K562 (cell line): ENCODE results near the gene CCDC71L.

Experiments used
- ATF1 ChIP-seq, 2 experiments: fragments of 450-650 bp in 1 of 2; IDR thresholded peaks; 2 replicates each; pipeline ENCODE4 v1.6.1; 2016; ENCODE audit warnings: missing compliant biosample characterization in 1 of 2, missing genetic modification characterization in 1 of 2
- ELF1 ChIP-seq: fragments of 200-800 bp; sonication (Bioruptor generic); IDR thresholded peaks from 2 replicates; pipeline ENCODE4 v1.6.1; 2016; ENCODE audit warnings: missing genetic modification characterization, missing compliant biosample characterization
- EP400 ChIP-seq: fragments of 450-650 bp; IDR thresholded peaks from 2 replicates; pipeline ENCODE4 v1.6.1; 2017; ENCODE audit warnings: antibody characterized with exemption, mild to moderate bottlenecking, moderate library complexity
- EZH2 ChIP-seq: IDR thresholded peaks from 2 replicates; pipeline ENCODE4 v1.6.1; 2012; ENCODE audit warnings: low read depth, mild to moderate bottlenecking, inconsistent platforms, low read length, borderline replicate concordance
- GATA2 ChIP-seq: sonication (generic); formaldehyde crosslinking; IDR thresholded peaks from 2 replicates; pipeline ENCODE4 v1.4.0; 2020; ENCODE audit warnings: mild to moderate bottlenecking, missing genetic modification reagents
- HOXB6 ChIP-seq: fragments of 250-450 bp; sonication (Bioruptor Pico); IDR thresholded peaks from 2 replicates; pipeline ENCODE4 v1.5.1; 2022; ENCODE audit warnings: mild to moderate bottlenecking, borderline replicate concordance
- JUNB ChIP-seq: fragments of 450-650 bp; formaldehyde crosslinking; conservative IDR thresholded peaks from 2 replicates; pipeline ENCODE4 v1.4.0; 2020; ENCODE audit warnings: mild to moderate bottlenecking
- PURB ChIP-seq: sonication (generic); formaldehyde crosslinking; IDR thresholded peaks from 2 replicates; pipeline ENCODE4 v1.9.0; 2021; ENCODE audit warnings: low read depth, mild to moderate bottlenecking, missing genetic modification reagents
- TBL1XR1 ChIP-seq, 2 experiments: IDR thresholded peaks; 2 replicates each; pipeline ENCODE4 v1.6.1; 2012; ENCODE audit warnings: improper control_type of control experiment in 2 of 2, low read length in 2 of 2, mild to moderate bottlenecking in 1 of 2
- ZNF232 ChIP-seq: sonication (generic); formaldehyde crosslinking; IDR thresholded peaks from 2 replicates; pipeline ENCODE4 v1.8.0; 2022; ENCODE audit warnings: mild to moderate bottlenecking, missing genetic modification reagents
- TF ChIP-seq, protein P1 (sequence below): sonication (generic); formaldehyde crosslinking; IDR thresholded peaks from 2 replicates; pipeline ENCODE4 v1.8.0; 2022; ENCODE audit warnings: mild to moderate bottlenecking, missing genetic modification reagents
- TF ChIP-seq, protein P2 (sequence below), 3 experiments: IDR thresholded peaks in 2 of 3; conservative IDR thresholded peaks in 1 of 3; 2 replicates each; pipeline ENCODE4 v1.5.1; 2011 to 2012; ENCODE audit warnings: low read length in 3 of 3, mild to moderate bottlenecking in 3 of 3, control low read depth in 2 of 3, improper control_type of control experiment in 1 of 3, inconsistent platforms in 1 of 3, low read depth in 1 of 3, mixed read lengths in 1 of 3, moderate library complexity in 1 of 3; ENCODE audit not compliant: insufficient read depth in 2 of 3
- TF ChIP-seq, protein P3 (sequence below): sonication (generic); formaldehyde crosslinking; IDR thresholded peaks from 2 replicates; pipeline ENCODE4 v1.8.0; 2022; ENCODE audit warnings: missing genetic modification reagents, mild to moderate bottlenecking, borderline replicate concordance

DNA sequence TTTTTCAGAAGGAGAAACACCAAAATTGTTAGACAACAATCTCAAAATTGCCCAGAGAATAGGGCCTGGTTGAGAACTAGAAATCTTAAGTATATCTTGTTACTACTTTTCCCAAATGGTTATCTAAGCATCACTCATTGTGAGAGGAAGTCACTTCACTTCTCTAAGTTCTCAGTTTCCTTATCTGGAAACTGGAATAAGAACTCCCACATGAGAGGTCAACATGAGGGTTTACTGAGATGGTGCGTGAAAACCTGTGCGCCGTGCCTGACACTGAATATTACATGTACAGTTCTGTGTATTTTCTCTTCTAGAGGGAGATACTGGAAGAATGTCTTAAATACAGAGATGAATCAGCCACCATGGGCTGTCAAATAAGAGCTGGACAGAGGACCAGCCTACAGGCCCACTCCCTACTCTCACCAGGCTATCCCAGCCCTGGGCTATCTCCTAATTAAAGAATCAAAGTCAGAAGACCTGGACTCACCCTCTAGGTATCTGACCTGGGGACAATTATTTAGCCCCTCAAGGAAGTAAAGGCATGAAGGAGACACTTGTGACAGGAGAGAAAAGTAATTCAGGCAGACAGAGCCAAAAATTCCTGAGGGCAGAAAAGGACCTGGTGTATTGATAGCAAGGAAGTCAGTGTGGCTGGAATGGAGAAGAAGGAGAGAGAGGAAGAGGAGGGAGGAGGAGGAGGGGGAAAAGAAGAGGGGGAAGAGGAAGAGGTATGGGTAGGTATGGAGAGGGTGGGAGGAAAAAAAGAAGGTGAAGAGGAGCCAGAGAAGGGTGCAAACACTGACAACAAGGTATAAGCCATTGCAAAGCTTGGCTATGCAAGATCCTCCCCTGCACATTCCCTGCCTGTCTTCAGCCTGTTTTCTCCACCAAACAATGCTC is 44.9 kb downstream of the CCDC71L start:
- TF ChIP-seq ZNF232 (no peak), GATA2 (CRISPR knock-in tag) (0 out of 2 replicates have a peak, but pooled peaks have one; percentile 9), HOXB6 (no peak), EP400 (0 out of 2 replicates have a peak, but pooled peaks have one; percentile 17), JUNB (CRISPR knock-in tag) (no peak), TBL1XR1 (IDR thresholded peaks at IDR 0.05; ENCODE audit: low read length in 2 of 2) (peak in 1 of 2 experiments; percentile 80; a peak in 2 of 4 replicates), EZH2 (no peak), ATF1 (CRISPR knock-in tag; IDR thresholded peaks at IDR 0.05) (no peak), ATF1 (tag; IDR thresholded peaks at IDR 0.05) (0 out of 2 replicates have a peak, but pooled peaks have one; percentile 23), PURB (no peak), ELF1 (tag) (no peak)
- TF ChIP-seq, protein P1, sequence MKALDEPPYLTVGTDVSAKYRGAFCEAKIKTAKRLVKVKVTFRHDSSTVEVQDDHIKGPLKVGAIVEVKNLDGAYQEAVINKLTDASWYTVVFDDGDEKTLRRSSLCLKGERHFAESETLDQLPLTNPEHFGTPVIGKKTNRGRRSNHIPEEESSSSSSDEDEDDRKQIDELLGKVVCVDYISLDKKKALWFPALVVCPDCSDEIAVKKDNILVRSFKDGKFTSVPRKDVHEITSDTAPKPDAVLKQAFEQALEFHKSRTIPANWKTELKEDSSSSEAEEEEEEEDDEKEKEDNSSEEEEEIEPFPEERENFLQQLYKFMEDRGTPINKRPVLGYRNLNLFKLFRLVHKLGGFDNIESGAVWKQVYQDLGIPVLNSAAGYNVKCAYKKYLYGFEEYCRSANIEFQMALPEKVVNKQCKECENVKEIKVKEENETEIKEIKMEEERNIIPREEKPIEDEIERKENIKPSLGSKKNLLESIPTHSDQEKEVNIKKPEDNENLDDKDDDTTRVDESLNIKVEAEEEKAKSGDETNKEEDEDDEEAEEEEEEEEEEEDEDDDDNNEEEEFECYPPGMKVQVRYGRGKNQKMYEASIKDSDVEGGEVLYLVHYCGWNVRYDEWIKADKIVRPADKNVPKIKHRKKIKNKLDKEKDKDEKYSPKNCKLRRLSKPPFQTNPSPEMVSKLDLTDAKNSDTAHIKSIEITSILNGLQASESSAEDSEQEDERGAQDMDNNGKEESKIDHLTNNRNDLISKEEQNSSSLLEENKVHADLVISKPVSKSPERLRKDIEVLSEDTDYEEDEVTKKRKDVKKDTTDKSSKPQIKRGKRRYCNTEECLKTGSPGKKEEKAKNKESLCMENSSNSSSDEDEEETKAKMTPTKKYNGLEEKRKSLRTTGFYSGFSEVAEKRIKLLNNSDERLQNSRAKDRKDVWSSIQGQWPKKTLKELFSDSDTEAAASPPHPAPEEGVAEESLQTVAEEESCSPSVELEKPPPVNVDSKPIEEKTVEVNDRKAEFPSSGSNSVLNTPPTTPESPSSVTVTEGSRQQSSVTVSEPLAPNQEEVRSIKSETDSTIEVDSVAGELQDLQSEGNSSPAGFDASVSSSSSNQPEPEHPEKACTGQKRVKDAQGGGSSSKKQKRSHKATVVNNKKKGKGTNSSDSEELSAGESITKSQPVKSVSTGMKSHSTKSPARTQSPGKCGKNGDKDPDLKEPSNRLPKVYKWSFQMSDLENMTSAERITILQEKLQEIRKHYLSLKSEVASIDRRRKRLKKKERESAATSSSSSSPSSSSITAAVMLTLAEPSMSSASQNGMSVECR (CRISPR knock-in tag): no peak
- TF ChIP-seq, protein P2, sequence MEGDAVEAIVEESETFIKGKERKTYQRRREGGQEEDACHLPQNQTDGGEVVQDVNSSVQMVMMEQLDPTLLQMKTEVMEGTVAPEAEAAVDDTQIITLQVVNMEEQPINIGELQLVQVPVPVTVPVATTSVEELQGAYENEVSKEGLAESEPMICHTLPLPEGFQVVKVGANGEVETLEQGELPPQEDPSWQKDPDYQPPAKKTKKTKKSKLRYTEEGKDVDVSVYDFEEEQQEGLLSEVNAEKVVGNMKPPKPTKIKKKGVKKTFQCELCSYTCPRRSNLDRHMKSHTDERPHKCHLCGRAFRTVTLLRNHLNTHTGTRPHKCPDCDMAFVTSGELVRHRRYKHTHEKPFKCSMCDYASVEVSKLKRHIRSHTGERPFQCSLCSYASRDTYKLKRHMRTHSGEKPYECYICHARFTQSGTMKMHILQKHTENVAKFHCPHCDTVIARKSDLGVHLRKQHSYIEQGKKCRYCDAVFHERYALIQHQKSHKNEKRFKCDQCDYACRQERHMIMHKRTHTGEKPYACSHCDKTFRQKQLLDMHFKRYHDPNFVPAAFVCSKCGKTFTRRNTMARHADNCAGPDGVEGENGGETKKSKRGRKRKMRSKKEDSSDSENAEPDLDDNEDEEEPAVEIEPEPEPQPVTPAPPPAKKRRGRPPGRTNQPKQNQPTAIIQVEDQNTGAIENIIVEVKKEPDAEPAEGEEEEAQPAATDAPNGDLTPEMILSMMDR (IDR thresholded peaks at IDR 0.05 in 2 of 3, conservative IDR thresholded peaks at IDR 0.05 in 1 of 3; ENCODE audit: insufficient read depth in 2 of 3, low read depth in 1 of 3, low read length in 3 of 3): no peak
- TF ChIP-seq, protein P3, sequence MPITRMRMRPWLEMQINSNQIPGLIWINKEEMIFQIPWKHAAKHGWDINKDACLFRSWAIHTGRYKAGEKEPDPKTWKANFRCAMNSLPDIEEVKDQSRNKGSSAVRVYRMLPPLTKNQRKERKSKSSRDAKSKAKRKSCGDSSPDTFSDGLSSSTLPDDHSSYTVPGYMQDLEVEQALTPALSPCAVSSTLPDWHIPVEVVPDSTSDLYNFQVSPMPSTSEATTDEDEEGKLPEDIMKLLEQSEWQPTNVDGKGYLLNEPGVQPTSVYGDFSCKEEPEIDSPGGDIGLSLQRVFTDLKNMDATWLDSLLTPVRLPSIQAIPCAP (CRISPR knock-in tag): no peak
